ENCODE data around the gene KRTAP2-3.
"Not testable (repeated sequence)": the region's sequence is repeated elsewhere in the genome, so short reads cannot be mapped to it uniquely, and the experiment has no call there.

DNA sequence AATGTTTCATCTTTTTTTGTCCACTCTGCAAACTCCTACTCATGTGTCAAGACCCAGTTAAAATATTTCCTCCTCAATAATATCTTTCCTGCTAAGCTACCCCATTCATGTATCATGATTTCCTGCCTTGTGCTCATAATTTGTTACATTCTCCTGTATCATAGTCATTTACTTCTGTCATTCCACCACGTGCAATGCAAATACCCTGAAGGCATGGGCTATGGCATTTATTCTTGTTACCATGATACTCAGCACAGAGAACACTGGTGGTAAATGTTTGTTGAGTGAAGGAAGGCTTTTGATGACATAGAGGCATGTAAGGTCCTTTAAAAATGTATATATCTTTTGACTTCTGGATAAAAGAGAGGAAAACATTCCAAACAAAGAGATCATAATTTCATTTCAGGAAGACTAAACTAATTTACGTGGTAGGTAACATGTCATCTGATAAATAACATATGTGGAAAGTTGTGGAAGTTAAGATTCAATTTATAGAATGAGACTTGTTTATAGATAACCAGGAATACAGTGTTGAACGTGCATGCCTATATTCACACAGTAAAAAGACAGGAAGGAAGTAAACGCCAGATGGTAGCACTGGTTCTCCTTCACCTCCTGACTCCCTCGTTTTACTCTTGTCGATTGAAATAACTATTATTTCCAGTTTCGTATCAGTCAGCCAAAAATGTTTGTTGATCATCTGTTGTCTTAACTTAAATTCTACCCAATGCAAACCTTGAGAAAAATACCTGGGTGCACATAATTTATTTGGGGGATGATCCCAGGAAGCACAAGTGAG, 40.0 kb upstream of the KRTAP2-3 start:
- TF ChIP-seq, protein P1, sequence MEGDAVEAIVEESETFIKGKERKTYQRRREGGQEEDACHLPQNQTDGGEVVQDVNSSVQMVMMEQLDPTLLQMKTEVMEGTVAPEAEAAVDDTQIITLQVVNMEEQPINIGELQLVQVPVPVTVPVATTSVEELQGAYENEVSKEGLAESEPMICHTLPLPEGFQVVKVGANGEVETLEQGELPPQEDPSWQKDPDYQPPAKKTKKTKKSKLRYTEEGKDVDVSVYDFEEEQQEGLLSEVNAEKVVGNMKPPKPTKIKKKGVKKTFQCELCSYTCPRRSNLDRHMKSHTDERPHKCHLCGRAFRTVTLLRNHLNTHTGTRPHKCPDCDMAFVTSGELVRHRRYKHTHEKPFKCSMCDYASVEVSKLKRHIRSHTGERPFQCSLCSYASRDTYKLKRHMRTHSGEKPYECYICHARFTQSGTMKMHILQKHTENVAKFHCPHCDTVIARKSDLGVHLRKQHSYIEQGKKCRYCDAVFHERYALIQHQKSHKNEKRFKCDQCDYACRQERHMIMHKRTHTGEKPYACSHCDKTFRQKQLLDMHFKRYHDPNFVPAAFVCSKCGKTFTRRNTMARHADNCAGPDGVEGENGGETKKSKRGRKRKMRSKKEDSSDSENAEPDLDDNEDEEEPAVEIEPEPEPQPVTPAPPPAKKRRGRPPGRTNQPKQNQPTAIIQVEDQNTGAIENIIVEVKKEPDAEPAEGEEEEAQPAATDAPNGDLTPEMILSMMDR (conservative IDR thresholded peaks at IDR 0.05) = not testable (repeated sequence)
- TF ChIP-seq ZFX (IDR thresholded peaks at IDR 0.05) = not testable (repeated sequence)

All from C4-2B (cell line).